ENCODE data around the gene MEGF6.
A peak's percentile ranks its signal among the peaks of the same experiment; 100 is the strongest.

MEGF6 gene

GRCh38 chr1:3533067-3534048 lies 78.0 kb downstream of the MEGF6 start:
- no peak for DNase-seq

- DNase-seq, result no peak
Measured at GRCh38 chr1:3531928-3532327, 79.4 kb downstream of the MEGF6 start.

- peak; percentile 86 for DNase-seq
Measured at GRCh38 chr1:3530926-3531818, 80.1 kb downstream of the MEGF6 start.

- DNase-seq, result no peak
Measured at GRCh38 chr1:3530086-3530925, 81.0 kb downstream of the MEGF6 start.

- DNase-seq, result no peak
Measured at GRCh38 chr1:3529099-3529729, 82.1 kb downstream of the MEGF6 start.

GRCh38 chr1:3527774-3528173 lies 83.5 kb downstream of the MEGF6 start:
- DNase-seq, result no peak

GRCh38 chr1:3525551-3526482 lies 85.5 kb downstream of the MEGF6 start:
- no peak for DNase-seq

GRCh38 chr1:3524556-3525203 lies 86.6 kb downstream of the MEGF6 start:
- DNase-seq, result no peak

- no peak for DNase-seq
Measured at GRCh38 chr1:3523980-3524379, 87.3 kb downstream of the MEGF6 start.

- DNase-seq, result peak; percentile 83
Measured at GRCh38 chr1:3522564-3523265, 88.6 kb downstream of the MEGF6 start.

GRCh38 chr1:3522112-3522511 lies 89.2 kb downstream of the MEGF6 start:
- DNase-seq, result no peak

GRCh38 chr1:3521426-3521825 lies 89.9 kb downstream of the MEGF6 start:
- no peak for DNase-seq

- no peak for DNase-seq
Measured at GRCh38 chr1:3520419-3521378, 90.6 kb downstream of the MEGF6 start.

- no peak for DNase-seq
Measured at GRCh38 chr1:3519301-3519885, 91.9 kb downstream of the MEGF6 start.

- no peak for DNase-seq
Measured at GRCh38 chr1:3518756-3519155, 92.6 kb downstream of the MEGF6 start.

GRCh38 chr1:3518256-3518655 lies 93.1 kb downstream of the MEGF6 start:
- DNase-seq, result no peak

GRCh38 chr1:3516911-3517675 lies 94.2 kb downstream of the MEGF6 start:
- no peak for DNase-seq

All from right forelimb (tissue), 1 donor.